ENCODE data around the gene QRICH1. TPM values are rescaled to one million over a fixed set of nuclear protein-coding genes. Genes with fewer than 3 reads are reported as not detected.

QRICH1 gene
- total RNA-seq, 1 experiment from 2014 or later, result 87.5 TPM

GRCh38 chr3:49020330-49021212 lies 73.3 kb downstream of the QRICH1 start:
- Histone ChIP-seq H3K4me2 (peak overlapping the region; percentile 92), H3K27me3 (ENCODE audit: insufficient read depth, low read depth) (no peaks in the 10 kb centered on the region), H3K36me3 (ENCODE audit: low read depth) (no peaks in the 10 kb centered on the region), H3K9me3 (ENCODE audit: insufficient read depth, low read depth) (no peaks in the 10 kb centered on the region), H2AFZ (peak overlapping the region; percentile 72), H3K27ac (peak overlapping the region; percentile 50), H3K4me1 (replicated peaks; ENCODE audit: insufficient read depth) (peaks cover 30% of the 10 kb centered on the region), H3K79me2 (ENCODE audit: low read depth) (peaks cover 49% of the 10 kb centered on the region), H3K9me2 (ENCODE audit: insufficient read depth) (no peaks in the 10 kb centered on the region), H3F3A (ENCODE audit: insufficient read depth, low read depth) (peaks cover 51% of the 10 kb centered on the region), H4K20me1 (ENCODE audit: insufficient read depth) (no peaks in the 10 kb centered on the region), H3K4me3 (peak overlapping the region; percentile 70)
- BruUV-seq (replicated peaks), result TSS peak; percentile 74
- TF ChIP-seq EZH2 (IDR thresholded peaks at IDR 0.05; ENCODE audit: low read depth), result no peak
- TF ChIP-seq CTCF (conservative IDR thresholded peaks at IDR 0.05), result no peak
- peak in 1 of 2 experiments; percentile 57 for DNase-seq
- POLR2A ChIA-PET (ENCODE audit: unreplicated experiment), result interaction anchor here (0.5 to 3.7 kb wide), 7 partner anchors 13 to 557 kb away, joined by 3 to 22 read pairs (median 6); partner anchors contain the start of genes IP6K2, QRICH1 and WDR6
- CTCF ChIA-PET, result interaction anchor here (0.6 kb wide), 1 partner anchor 35 kb away, joined by 15 read pairs; no protein-coding TSS in a partner anchor
- intact Hi-C loops (cut with micrococcal nuclease; ENCODE audit: unreplicated experiment), result no loop called here

- no TSS peak for BruUV-seq (replicated peaks)
- Histone ChIP-seq H3F3A (ENCODE audit: insufficient read depth, low read depth) (peaks cover 50% of the 10 kb centered on the region), H3K4me2 (peak overlapping the region; percentile 92), H2AFZ (no peak overlapping the region), H3K9me3 (ENCODE audit: insufficient read depth, low read depth) (no peaks in the 10 kb centered on the region), H3K4me1 (replicated peaks; ENCODE audit: insufficient read depth) (peaks cover 30% of the 10 kb centered on the region), H4K20me1 (ENCODE audit: insufficient read depth) (no peaks in the 10 kb centered on the region), H3K9me2 (ENCODE audit: insufficient read depth) (no peaks in the 10 kb centered on the region), H3K27me3 (ENCODE audit: insufficient read depth, low read depth) (no peaks in the 10 kb centered on the region), H3K36me3 (ENCODE audit: low read depth) (no peaks in the 10 kb centered on the region), H3K79me2 (ENCODE audit: low read depth) (peaks cover 44% of the 10 kb centered on the region), H3K4me3 (peak overlapping the region; percentile 70), H3K27ac (no peak overlapping the region)
- POLR2A ChIA-PET (ENCODE audit: unreplicated experiment), result interaction anchor here (0.5 to 3.7 kb wide), 4 partner anchors 13 to 74 kb away, joined by 3 to 22 read pairs (median 8); partner anchors contain the start of genes QRICH1 and WDR6
- DNase-seq, result no peak
- CTCF ChIA-PET, result interaction anchor here (0.6 kb wide), 1 partner anchor 34 kb away, joined by 15 read pairs; no protein-coding TSS in a partner anchor
- intact Hi-C loops (cut with micrococcal nuclease; ENCODE audit: unreplicated experiment), result no loop called here
- TF ChIP-seq CTCF (conservative IDR thresholded peaks at IDR 0.05), result no peak
- no peak for TF ChIP-seq EZH2 (IDR thresholded peaks at IDR 0.05; ENCODE audit: low read depth)
These were observed 73.9 kb downstream of the QRICH1 start for GRCh38 chr3:49019941-49020329.

- no peak for DNase-seq
- H2AFZ ChIP-seq, result peak overlapping the region; percentile 80
- H3K9me2 ChIP-seq (ENCODE audit: insufficient read depth), result no peaks in the 10 kb centered on the region
- peaks cover 45% of the 10 kb centered on the region for H3F3A ChIP-seq (ENCODE audit: insufficient read depth, low read depth)
- ChIA-PET POLR2A (ENCODE audit: unreplicated experiment) (interaction anchor here (0.6 kb wide), 1 partner anchor 71 kb away, joined by 4 read pairs; no protein-coding TSS in a partner anchor), CTCF (no interaction called here)
- peak overlapping the region; percentile 92 for H3K4me2 ChIP-seq
- H3K27ac ChIP-seq, result peak overlapping the region; percentile 46
- H3K79me2 ChIP-seq (ENCODE audit: low read depth), result peaks cover 38% of the 10 kb centered on the region
- H3K4me3 ChIP-seq, result peak overlapping the region; percentile 70
- no peak for TF ChIP-seq EZH2 (IDR thresholded peaks at IDR 0.05; ENCODE audit: low read depth)
- no peak for TF ChIP-seq CTCF (conservative IDR thresholded peaks at IDR 0.05)
- no peaks in the 10 kb centered on the region for H3K36me3 ChIP-seq (ENCODE audit: low read depth)
- intact Hi-C loops (cut with micrococcal nuclease; ENCODE audit: unreplicated experiment), result no loop called here
- no TSS peak for BruUV-seq (replicated peaks)
- no peaks in the 10 kb centered on the region; the same call in 1 of the 2 replicates for H4K20me1 ChIP-seq (ENCODE audit: insufficient read depth)
- H3K9me3 ChIP-seq (ENCODE audit: insufficient read depth, low read depth), result no peaks in the 10 kb centered on the region
- H3K27me3 ChIP-seq (ENCODE audit: insufficient read depth, low read depth), result no peaks in the 10 kb centered on the region
- H3K4me1 ChIP-seq (replicated peaks; ENCODE audit: insufficient read depth), result peaks cover 28% of the 10 kb centered on the region
These were observed 75.2 kb downstream of the QRICH1 start for GRCh38 chr3:49018707-49019006.
